Measurements from ENCODE around the gene MARCKSL1.

GRCh38 chr1:32364836-32365235 lies 28.8 kb upstream of the MARCKSL1 start:
- TF ChIP-seq REST (IDR thresholded peaks at IDR 0.05) (no peak), EGR1 (IDR thresholded peaks at IDR 0.05; ENCODE audit: low read depth in 2 of 2) (no peak), CTCF (IDR thresholded peaks at IDR 0.05; ENCODE audit: low read depth, low read length, missing input control) (no peak), JUND (IDR thresholded peaks at IDR 0.05) (no peak), SP1 (IDR thresholded peaks at IDR 0.05) (no peak), MAX (IDR thresholded peaks at IDR 0.05) (no peak), RAD21 (IDR thresholded peaks at IDR 0.05) (no peak), ZBTB33 (IDR thresholded peaks at IDR 0.05) (no peak), FOXA2 (IDR thresholded peaks at IDR 0.05) (no peak), TAF1 (conservative IDR thresholded peaks at IDR 0.05) (no peak)

Data from liver (tissue), 3 donors.